ENCODE measurements around the gene SRCAP.

The SRCAP gene

GRCh38 chr16:30665155-30665829, 33.7 kb upstream of the SRCAP start:
- DNase-seq = no peak
- no peak overlapping the region for H3K27ac ChIP-seq
- H3K36me3 ChIP-seq = peaks cover 70 to 95% (median 93%) of the 10 kb centered on the region in 3 donors
- peaks cover 0 to 38% (median 29%) of the 10 kb centered on the region in 4 donors for H3K4me1 ChIP-seq
- no peaks in the 10 kb centered on the region for H3K9me3 ChIP-seq
- no peak overlapping the region for H3K4me3 ChIP-seq
- no peak for TF ChIP-seq CTCF (IDR thresholded peaks at IDR 0.05)
- no peaks in the 10 kb centered on the region for H3K27me3 ChIP-seq
- intact Hi-C loops (cut with DNase I; ENCODE audit: low total_unique reads) = no loop called here

- no peaks in the 10 kb centered on the region for H3K9me3 ChIP-seq
- no peak for DNase-seq
- H3K36me3 ChIP-seq = peaks cover 70 to 99% (median 96%) of the 10 kb centered on the region in 3 donors
- peaks cover 0 to 33% (median 24%) of the 10 kb centered on the region in 4 donors for H3K4me1 ChIP-seq
- intact Hi-C loops (cut with DNase I; ENCODE audit: low total_unique reads) = no loop called here
- no peak overlapping the region for H3K27ac ChIP-seq
- H3K27me3 ChIP-seq = no peaks in the 10 kb centered on the region
- H3K4me3 ChIP-seq = no peak overlapping the region
- TF ChIP-seq CTCF (IDR thresholded peaks at IDR 0.05) = no peak
Measured at GRCh38 chr16:30665830-30666190, 33.2 kb upstream of the SRCAP start.

- Histone ChIP-seq H3K27ac (no peak overlapping the region), H3K4me3 (no peak overlapping the region), H3K27me3 (no peaks in the 10 kb centered on the region), H3K4me1 (peaks cover 0 to 25% (median 15%) of the 10 kb centered on the region in 4 donors), H3K36me3 (peaks cover 70 to 96% (median 89%) of the 10 kb centered on the region in 3 donors), H3K9me3 (no peaks in the 10 kb centered on the region)
- intact Hi-C loops (cut with DNase I; ENCODE audit: low total_unique reads) = no loop called here
- TF ChIP-seq CTCF (IDR thresholded peaks at IDR 0.05) = no peak
- no peak for DNase-seq
Measured at GRCh38 chr16:30666681-30667080, 32.3 kb upstream of the SRCAP start.

GRCh38 chr16:30667361-30667905, 31.5 kb upstream of the SRCAP start:
- no peak for TF ChIP-seq CTCF (IDR thresholded peaks at IDR 0.05)
- no peaks in the 10 kb centered on the region for H3K9me3 ChIP-seq
- no peak overlapping the region for H3K27ac ChIP-seq
- intact Hi-C loops (cut with DNase I; ENCODE audit: low total_unique reads) = no loop called here
- H3K36me3 ChIP-seq = peaks cover 66 to 89% (median 81%) of the 10 kb centered on the region in 3 donors
- H3K27me3 ChIP-seq = no peaks in the 10 kb centered on the region
- no peak overlapping the region for H3K4me3 ChIP-seq
- H3K4me1 ChIP-seq = peaks cover 0 to 17% (median 9%) of the 10 kb centered on the region in 4 donors
- DNase-seq = no peak

GRCh38 chr16:30668393-30668792, 30.6 kb upstream of the SRCAP start:
- TF ChIP-seq CTCF (IDR thresholded peaks at IDR 0.05) = no peak
- peaks cover 59 to 79% (median 72%) of the 10 kb centered on the region in 3 donors for H3K36me3 ChIP-seq

More at GRCh38 chr16:30668393-30668792, 30.6 kb upstream of the SRCAP start:
- Histone ChIP-seq H3K9me3 (no peaks in the 10 kb centered on the region), H3K27ac (no peak overlapping the region), H3K4me1 (peaks cover 0 to 11% (median 2%) of the 10 kb centered on the region in 4 donors), H3K4me3 (no peak overlapping the region), H3K27me3 (no peaks in the 10 kb centered on the region)
- intact Hi-C loops (cut with DNase I; ENCODE audit: low total_unique reads) = no loop called here
- no peak for DNase-seq

Data from tibial artery (tissue), 4 donors.